Effector CD8-positive, alpha-beta T cell (primary cell): Measurements from ENCODE around the gene TNIP2.
"Not testable (repeated sequence)": the region's sequence is repeated elsewhere in the genome, so short reads cannot be mapped to it uniquely, and the experiment has no call there.

Experiments
- DNase-seq: peaks from one replicate; lab custom pipeline; 2025; lab: John Stamatoyannopoulos, UW

The TNIP2 gene

GRCh38 chr4:2745516-2745915 lies 10.6 kb downstream of the TNIP2 start:
- DNase-seq, result no peak

- no peak for DNase-seq
Measured at GRCh38 chr4:2744576-2745270, 11.4 kb downstream of the TNIP2 start.

GRCh38 chr4:2743518-2744445 lies 12.4 kb downstream of the TNIP2 start:
- DNase-seq, result no peak

GRCh38 chr4:2742823-2743517 lies 13.2 kb downstream of the TNIP2 start:
- no peak for DNase-seq

- no peak for DNase-seq
Measured at GRCh38 chr4:2742081-2742822, 13.9 kb downstream of the TNIP2 start.

GRCh38 chr4:2741626-2742025 lies 14.5 kb downstream of the TNIP2 start:
- no peak for DNase-seq

- DNase-seq, result not testable (repeated sequence)
Measured at GRCh38 chr4:2738296-2738695, 17.8 kb downstream of the TNIP2 start.

GRCh38 chr4:2735869-2736268 lies 20.3 kb downstream of the TNIP2 start:
- DNase-seq, result no peak

- no peak for DNase-seq
Measured at GRCh38 chr4:2734612-2735011, 21.5 kb downstream of the TNIP2 start.

GRCh38 chr4:2733844-2734574 lies 22.1 kb downstream of the TNIP2 start:
- DNase-seq, result no peak

GRCh38 chr4:2733001-2733843 lies 22.9 kb downstream of the TNIP2 start:
- no peak for DNase-seq

GRCh38 chr4:2732526-2732925 lies 23.6 kb downstream of the TNIP2 start:
- no peak for DNase-seq

- DNase-seq, result no peak
Measured at GRCh38 chr4:2731907-2732317, 24.2 kb downstream of the TNIP2 start.

- DNase-seq, result no peak
Measured at GRCh38 chr4:2729533-2729875, 26.6 kb downstream of the TNIP2 start.

- no peak for DNase-seq
Measured at GRCh38 chr4:2728806-2729532, 27.2 kb downstream of the TNIP2 start.

- no peak for DNase-seq
Measured at GRCh38 chr4:2728221-2728620, 27.9 kb downstream of the TNIP2 start.

GRCh38 chr4:2726881-2727280 lies 29.3 kb downstream of the TNIP2 start:
- DNase-seq, result not testable (repeated sequence)

- no peak for DNase-seq
Measured at GRCh38 chr4:2725380-2725779, 30.8 kb downstream of the TNIP2 start.

GRCh38 chr4:2723751-2724150 lies 32.4 kb downstream of the TNIP2 start:
- no peak for DNase-seq

GRCh38 chr4:2722033-2722432 lies 34.1 kb downstream of the TNIP2 start:
- no peak for DNase-seq
